IPS DF 4.7 (cell line): Measurements from ENCODE around the gene OR2Y1.
"Not testable (repeated sequence)": the region's sequence is repeated elsewhere in the genome, so short reads cannot be mapped to it uniquely, and the experiment has no call there.

Experiments
- DNase-seq: peaks from one replicate; pipeline ENCODE4 v3.0.0-alpha.2; 2013; ENCODE audit warnings: low spot score; ENCODE audit errors: extremely low read depth

The OR2Y1 gene

DNA sequence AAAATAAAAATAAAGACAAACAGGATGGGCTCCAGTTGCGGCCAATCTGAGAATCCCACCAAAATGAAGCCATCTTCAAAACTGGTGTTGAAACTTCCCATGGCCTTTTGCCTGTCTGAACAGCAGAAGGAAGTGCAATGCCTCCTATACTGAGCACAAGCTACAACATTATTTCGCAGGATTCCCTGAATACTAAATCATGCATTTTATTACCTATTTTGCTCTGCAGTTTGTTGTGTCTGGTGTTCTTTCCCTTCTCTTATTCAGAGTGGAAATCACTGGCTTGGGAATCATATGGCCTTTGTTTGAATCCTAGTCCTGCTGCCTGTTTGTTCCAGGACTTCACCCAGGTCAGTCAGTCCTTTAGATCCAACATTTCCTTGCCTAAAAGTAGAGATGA lies at the start of gene OR2Y1:
Gene OR2Y1, minus strand, starts transcription at position 101 of the 400 bp plus-strand sequence. Its CDS starts 0 bp downstream, at position 101.
- DNase-seq, result no peak

DNA sequence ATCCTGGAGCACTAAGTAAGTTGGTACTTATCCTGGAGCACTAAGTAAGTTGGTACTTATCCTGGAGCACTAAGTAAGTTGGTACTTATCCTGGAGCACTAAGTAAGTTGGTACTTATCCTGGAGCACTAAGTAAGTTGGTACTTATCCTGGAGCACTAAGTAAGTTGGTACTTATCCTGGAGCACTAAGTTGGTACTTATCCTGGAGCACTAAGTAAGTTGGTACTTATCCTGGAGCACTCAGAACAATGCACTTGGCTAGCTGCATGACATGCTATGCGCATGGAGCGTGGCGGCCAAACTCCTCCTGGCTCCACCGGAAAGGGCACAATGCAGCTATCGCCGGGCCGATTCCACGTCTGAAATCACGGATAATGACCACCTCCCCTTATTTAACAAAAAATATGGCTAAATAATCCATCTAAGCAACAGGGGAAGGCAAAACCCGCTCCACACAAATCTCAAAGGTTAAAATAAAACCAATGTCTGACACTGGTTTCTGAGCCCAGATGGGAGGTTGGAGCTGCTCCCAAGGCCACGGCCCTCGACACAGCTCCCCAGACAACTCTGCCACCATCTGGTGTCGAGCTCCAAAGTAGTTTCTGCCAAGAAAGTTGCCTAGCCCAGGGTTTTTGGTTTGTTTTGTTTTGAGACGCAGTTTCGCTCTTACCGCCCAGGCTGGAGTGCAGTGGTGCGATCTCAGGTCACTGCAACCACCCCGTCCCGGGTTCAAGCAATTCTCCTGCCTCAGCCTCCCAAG lies 49.0 kb upstream of the OR2Y1 start:
- not testable (repeated sequence) for DNase-seq

GRCh38 chr5:180787711-180788431 lies 48.0 kb upstream of the OR2Y1 start:
- no peak for DNase-seq

GRCh38 chr5:180786531-180787398 lies 46.9 kb upstream of the OR2Y1 start:
- DNase-seq, result no peak

GRCh38 chr5:180785794-180786221 lies 46.0 kb upstream of the OR2Y1 start:
- no peak for DNase-seq

GRCh38 chr5:180785121-180785781 lies 45.4 kb upstream of the OR2Y1 start:
- DNase-seq, result no peak

GRCh38 chr5:180784497-180785097 lies 44.7 kb upstream of the OR2Y1 start:
- no peak for DNase-seq

- DNase-seq, result no peak
Observed at GRCh38 chr5:180783340-180784052, 43.6 kb upstream of the OR2Y1 start.

DNA sequence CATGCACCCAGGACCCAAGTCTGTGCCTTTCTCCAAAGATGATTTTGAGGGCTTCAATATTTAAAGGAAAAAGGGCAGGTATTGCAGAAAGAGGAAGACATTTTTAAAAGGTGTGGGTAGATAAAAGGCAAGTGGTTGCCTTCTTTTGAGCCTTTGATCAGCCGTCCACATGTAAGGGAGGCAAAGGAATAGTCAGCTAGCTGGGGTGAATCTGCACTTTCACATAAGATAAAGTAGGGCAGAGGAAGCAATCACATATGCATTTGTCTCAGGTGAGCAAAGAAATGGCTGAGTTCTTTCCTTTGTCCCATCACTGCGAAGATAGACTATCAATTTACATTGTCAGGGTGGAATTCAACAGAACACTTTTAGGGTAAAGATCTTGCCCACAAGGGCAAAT lies 42.9 kb upstream of the OR2Y1 start:
- DNase-seq, result no peak

DNA sequence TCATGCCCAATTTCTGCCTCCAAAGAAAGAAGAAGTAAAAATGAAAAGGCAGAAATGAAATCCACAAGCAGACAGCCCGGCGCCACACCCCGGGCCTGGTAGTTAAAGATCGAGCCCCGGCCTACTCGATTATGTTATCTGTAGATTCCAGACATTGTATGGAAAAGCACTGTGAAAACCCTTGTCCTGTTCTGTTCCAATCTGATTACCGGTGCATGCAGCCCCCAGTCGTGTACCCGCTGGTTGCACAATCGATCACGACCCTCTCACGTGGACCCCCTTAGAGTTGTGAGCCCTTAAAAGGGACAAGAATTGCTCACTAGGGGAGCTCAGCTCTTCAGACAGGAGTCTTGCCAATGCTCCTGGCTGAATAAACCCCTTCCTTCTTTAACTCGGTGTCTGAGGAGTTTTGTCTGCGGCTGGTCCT lies 42.1 kb upstream of the OR2Y1 start:
- not testable (repeated sequence) for DNase-seq

DNA sequence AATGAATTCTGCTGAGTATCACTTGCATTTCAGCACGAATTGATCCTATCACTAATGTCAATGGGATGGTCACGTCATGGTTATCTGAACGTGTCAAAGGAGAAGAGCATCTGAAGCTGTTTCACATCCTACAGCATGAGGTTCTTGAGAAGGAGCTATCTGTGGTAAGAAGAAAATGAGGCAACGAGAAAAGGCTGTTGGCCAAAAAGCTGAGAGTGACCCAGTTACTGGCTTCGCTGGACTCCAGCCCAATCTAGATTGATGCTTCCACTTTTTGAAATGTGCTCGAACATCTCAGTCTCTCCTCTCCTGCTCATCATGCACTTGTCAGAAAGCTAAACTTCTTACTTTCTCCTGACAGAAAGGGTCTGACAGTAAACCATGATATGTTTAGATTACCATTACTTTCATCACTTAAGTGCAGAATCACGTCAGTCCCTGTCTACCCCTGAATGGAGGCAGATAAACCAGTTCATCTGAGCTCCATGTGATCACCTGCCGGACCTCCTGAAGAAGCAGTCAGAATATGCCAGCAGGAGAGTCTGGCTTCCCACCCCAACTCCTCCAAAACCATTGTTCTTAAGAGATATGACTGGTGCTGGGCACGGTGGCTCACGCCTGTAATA lies 40.2 kb upstream of the OR2Y1 start:
- DNase-seq, result no peak

GRCh38 chr5:180777475-180777874 lies 37.6 kb upstream of the OR2Y1 start:
- no peak for DNase-seq

DNA sequence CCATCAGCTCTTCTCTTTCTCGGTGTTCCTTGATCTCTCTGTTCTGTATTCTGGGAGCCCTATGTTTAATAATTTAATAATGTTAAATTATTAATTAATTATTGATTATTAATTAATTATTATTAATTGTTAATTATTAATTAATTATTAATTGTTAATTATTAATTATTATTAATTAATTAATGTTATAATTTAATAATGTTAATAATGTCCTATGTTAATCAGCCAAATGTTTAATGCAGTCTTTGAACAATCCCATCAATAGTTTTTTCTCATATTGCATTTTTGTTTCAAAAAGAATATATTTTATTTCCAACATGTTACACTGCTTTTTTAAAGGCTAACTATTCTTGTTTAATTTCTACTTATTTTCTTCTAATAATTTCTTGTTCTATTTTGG lies 36.5 kb upstream of the OR2Y1 start:
- no peak for DNase-seq

- no peak for DNase-seq
Observed at GRCh38 chr5:180775624-180776023, 35.8 kb upstream of the OR2Y1 start.

DNA sequence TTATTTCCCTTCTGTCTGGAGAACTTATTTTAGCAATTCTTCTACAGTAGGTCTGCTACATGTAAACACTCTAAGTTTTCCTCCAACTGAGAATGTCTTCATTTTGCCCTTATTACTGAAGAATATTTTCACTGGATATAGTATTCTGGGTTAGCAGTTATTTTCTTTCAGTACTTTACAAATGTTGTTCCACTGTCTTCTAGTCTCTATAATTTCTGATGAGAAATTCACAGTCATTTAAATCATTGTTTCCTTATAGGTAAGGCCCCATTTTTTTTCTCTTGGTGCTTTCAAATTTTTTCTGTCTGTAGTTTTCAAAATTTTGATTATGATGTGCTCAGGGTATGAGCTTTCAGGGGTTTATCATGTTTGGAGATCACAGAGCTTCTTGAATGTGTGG lies 32.0 kb upstream of the OR2Y1 start:
- DNase-seq, result no peak

- no peak for DNase-seq
Observed at GRCh38 chr5:180769821-180770220, 30.0 kb upstream of the OR2Y1 start.

DNA sequence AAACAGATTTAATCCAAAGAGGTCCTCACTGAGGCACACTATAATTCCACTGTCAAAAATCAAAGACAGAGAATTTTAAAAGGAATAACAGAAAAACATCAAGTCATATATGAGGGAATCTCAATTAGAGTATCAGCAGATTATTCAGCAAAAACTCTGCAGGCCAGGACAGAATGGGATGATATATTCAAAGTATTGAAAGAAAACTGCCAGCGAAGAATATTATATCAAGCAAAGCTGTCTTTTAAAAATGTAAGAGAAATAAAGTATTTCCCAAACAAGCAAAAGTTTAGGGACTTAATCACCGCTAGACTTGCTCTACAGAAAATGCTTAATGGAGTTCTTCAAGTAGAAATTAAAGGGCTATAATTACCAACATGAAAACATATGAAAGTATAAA lies 15.7 kb upstream of the OR2Y1 start:
- no peak for DNase-seq

- DNase-seq, result no peak
Observed at GRCh38 chr5:180744253-180744652, 4.4 kb upstream of the OR2Y1 start.

DNA sequence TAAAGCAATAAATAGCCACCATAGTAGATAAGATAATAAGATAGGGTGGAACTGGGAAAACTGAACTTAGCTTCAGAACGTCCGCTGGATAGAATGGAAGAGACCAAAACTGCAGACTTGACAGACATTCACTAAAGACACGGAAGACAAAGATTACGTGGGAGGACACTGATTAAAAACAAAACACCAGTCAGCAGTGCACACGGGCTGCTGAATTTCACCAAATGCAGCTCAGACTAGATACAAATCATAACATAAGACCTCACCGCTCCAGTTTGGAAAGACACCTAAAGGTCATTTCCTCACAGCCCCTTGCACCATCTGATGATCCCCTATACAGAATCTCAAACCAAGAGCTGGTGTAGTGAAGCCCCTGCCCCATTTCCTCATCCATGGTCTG lies 2.9 kb upstream of the OR2Y1 start:
- DNase-seq, result no peak

DNA sequence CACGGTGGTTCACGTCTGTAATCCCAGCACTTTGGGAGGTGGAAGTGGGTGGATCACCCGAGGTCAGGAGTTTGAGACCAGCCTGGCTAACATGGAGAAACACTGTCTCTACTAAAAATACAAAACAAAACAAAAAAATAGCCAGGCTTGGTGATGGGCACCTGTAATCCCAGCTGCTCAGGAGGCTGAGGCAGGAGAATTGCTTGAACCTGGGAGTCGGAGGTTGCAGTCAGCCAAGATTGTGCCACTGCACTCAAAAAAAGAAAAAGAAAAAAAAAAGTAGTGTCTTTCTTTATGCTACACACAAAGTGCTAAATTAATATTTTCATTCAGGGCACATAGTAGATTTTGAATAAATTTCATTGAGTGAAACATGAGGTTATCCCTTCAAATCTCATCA lies 1.1 kb upstream of the OR2Y1 start:
- DNase-seq, result not testable (repeated sequence)
